ENCODE results near the gene PTPRN2.
A peak's percentile ranks its signal among the peaks of the same experiment; 100 is the strongest.

Gene PTPRN2

GRCh38 chr7:157922576-157922975, 665.0 kb downstream of the PTPRN2 start:
- Histone ChIP-seq H3K79me1 (ENCODE audit: low read depth, low read length) (no peaks in the 10 kb centered on the region), H3K4me3 (ENCODE audit: low read length in 2 of 2) (no peak overlapping the region), H3K14ac (ENCODE audit: low read length) (no peak overlapping the region), H2BK12ac (ENCODE audit: low read length) (no peak overlapping the region), H2BK120ac (ENCODE audit: low read depth, low read length) (no peak overlapping the region), H2BK5ac (ENCODE audit: low read length) (no peak overlapping the region), H3K9me3 (replicated peaks in 1 of 2; ENCODE audit: control insufficient read depth in 2 of 2, insufficient read depth in 1 of 2, low read depth in 1 of 2, low read length in 2 of 2) (peaks cover 0 to 3% of the 10 kb centered on the region in 2 donors), H3K18ac (ENCODE audit: low read length) (no peak overlapping the region), H3K27ac (replicated peaks; ENCODE audit: low read length) (no peak overlapping the region), H3K36me3 (replicated peaks in 1 of 2; ENCODE audit: control insufficient read depth in 2 of 2, insufficient read depth in 2 of 2, low read length in 2 of 2) (no peaks in the 10 kb centered on the region), H2AFZ (ENCODE audit: low read length) (no peak overlapping the region), H3K27me3 (ENCODE audit: control insufficient read depth in 3 of 3, insufficient read depth in 3 of 3, low read depth in 1 of 3, low read length in 3 of 3) (peaks cover 0 to 4% (median 2%) of the 10 kb centered on the region in 3 experiments), H3K9ac (ENCODE audit: low read depth, low read length, poor library complexity) (no peak overlapping the region), H4K91ac (ENCODE audit: low read depth, low read length, poor library complexity) (no peak overlapping the region), H2BK15ac (ENCODE audit: low read length) (no peak overlapping the region), H3K4me1 (ENCODE audit: control insufficient read depth in 2 of 2, insufficient read depth in 1 of 2, low read depth in 1 of 2, low read length in 2 of 2) (no peaks in the 10 kb centered on the region), H2AK5ac (ENCODE audit: low read depth, low read length) (no peak overlapping the region), H4K8ac (ENCODE audit: low read depth, low read length) (no peak overlapping the region), H3K4me2 (ENCODE audit: insufficient read depth, low read length, poor library complexity, severe bottlenecking) (no peak overlapping the region), H3K23ac (ENCODE audit: low read depth, low read length, poor library complexity) (no peak overlapping the region), H3K4ac (ENCODE audit: low read length) (no peak overlapping the region)
- WGBS, 2 donors (ENCODE audit: extremely low coverage in 2 of 2, insufficient read length in 2 of 2, insufficient replicate concordance in 1 of 2) = no CpG with 5 or more reads among the region's 8 CpGs
- no peak for DNase-seq (ENCODE audit: low spot score)

DNA sequence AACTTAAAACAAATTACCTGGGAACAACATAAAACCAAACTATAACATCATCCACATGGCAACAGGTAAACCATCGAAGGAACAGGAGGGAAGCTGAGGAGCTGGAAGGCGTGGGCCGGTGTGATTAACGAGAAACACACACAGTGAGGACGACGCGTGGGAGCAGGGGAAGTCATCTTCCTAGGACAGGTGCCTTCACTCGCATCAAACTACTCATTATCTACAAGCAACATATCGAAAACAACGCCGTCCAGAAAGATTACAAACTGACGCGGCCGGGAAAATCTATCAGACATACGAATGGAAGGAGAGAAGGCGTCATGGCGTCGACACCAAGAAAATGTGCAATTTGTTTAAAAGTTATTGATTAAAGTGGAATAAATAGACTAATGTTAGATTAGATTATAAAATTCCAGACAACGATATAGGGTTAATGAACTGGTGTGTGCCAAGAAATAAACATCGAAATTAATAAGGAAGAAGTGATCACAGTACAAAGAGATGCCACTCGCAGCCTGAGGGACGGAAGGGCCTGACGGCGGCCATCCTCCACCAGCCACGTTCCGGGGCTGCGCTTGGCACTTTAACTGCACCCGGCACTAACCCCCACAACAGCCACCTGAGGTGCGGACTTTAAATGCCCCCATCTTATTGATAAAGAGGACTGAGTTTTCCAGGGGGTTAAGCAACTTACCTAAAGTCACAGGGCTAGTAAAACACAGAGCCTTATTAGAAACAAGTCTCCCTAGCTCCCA, 669.1 kb downstream of the PTPRN2 start:
- Histone ChIP-seq H3K23ac (ENCODE audit: low read depth, low read length, poor library complexity) (no peak overlapping the region), H2BK5ac (ENCODE audit: low read length) (no peak overlapping the region), H3K4me1 (ENCODE audit: control insufficient read depth in 2 of 2, insufficient read depth in 1 of 2, low read depth in 1 of 2, low read length in 2 of 2) (no peaks in the 10 kb centered on the region), H2AK5ac (ENCODE audit: low read depth, low read length) (no peak overlapping the region), H3K4me2 (ENCODE audit: insufficient read depth, low read length, poor library complexity, severe bottlenecking) (no peak overlapping the region), H2BK15ac (ENCODE audit: low read length) (no peak overlapping the region), H3K14ac (ENCODE audit: low read length) (no peak overlapping the region), H2BK120ac (ENCODE audit: low read depth, low read length) (no peak overlapping the region), H3K4ac (ENCODE audit: low read length) (no peak overlapping the region), H4K8ac (ENCODE audit: low read depth, low read length) (no peak overlapping the region), H3K79me1 (ENCODE audit: low read depth, low read length) (no peaks in the 10 kb centered on the region), H2BK12ac (ENCODE audit: low read length) (no peak overlapping the region), H3K18ac (ENCODE audit: low read length) (no peak overlapping the region), H3K27me3 (ENCODE audit: control insufficient read depth in 3 of 3, insufficient read depth in 3 of 3, low read depth in 1 of 3, low read length in 3 of 3) (peaks cover 0 to 2% (median 0%) of the 10 kb centered on the region in 3 experiments), H3K36me3 (replicated peaks in 1 of 2; ENCODE audit: control insufficient read depth in 2 of 2, insufficient read depth in 2 of 2, low read length in 2 of 2) (no peaks in the 10 kb centered on the region), H2AFZ (ENCODE audit: low read length) (no peak overlapping the region), H3K4me3 (ENCODE audit: low read length in 2 of 2) (no peak overlapping the region), H3K9ac (ENCODE audit: low read depth, low read length, poor library complexity) (no peak overlapping the region), H3K27ac (replicated peaks; ENCODE audit: low read length) (no peak overlapping the region), H4K91ac (ENCODE audit: low read depth, low read length, poor library complexity) (no peak overlapping the region), H3K9me3 (replicated peaks in 1 of 2; ENCODE audit: control insufficient read depth in 2 of 2, insufficient read depth in 1 of 2, low read depth in 1 of 2, low read length in 2 of 2) (peaks cover 5 to 6% of the 10 kb centered on the region in 2 donors)
- WGBS, 2 donors (ENCODE audit: extremely low coverage in 2 of 2, insufficient read length in 2 of 2, insufficient replicate concordance in 1 of 2) = 100% methylated on average over 1 of the region's 29 CpGs; no CpG with 5 or more reads in 1 of the 2 donors
- no peak for DNase-seq (ENCODE audit: low spot score)

GRCh38 chr7:157916946-157917640, 670.5 kb downstream of the PTPRN2 start:
- no peaks in the 10 kb centered on the region for H3K36me3 ChIP-seq (replicated peaks in 1 of 2; ENCODE audit: control insufficient read depth in 2 of 2, insufficient read depth in 2 of 2, low read length in 2 of 2)
- no peaks in the 10 kb centered on the region for H3K4me1 ChIP-seq (ENCODE audit: control insufficient read depth in 2 of 2, insufficient read depth in 1 of 2, low read depth in 1 of 2, low read length in 2 of 2)
- H3K4me3 ChIP-seq (ENCODE audit: low read length in 2 of 2) = no peak overlapping the region
- no peak overlapping the region for H3K4me2 ChIP-seq (ENCODE audit: insufficient read depth, low read length, poor library complexity, severe bottlenecking)
- no peak overlapping the region for H3K9ac ChIP-seq (ENCODE audit: low read depth, low read length, poor library complexity)
- H2BK12ac ChIP-seq (ENCODE audit: low read length) = no peak overlapping the region
- H3K27me3 ChIP-seq (ENCODE audit: control insufficient read depth in 3 of 3, insufficient read depth in 3 of 3, low read depth in 1 of 3, low read length in 3 of 3) = peaks cover 0 to 2% (median 0%) of the 10 kb centered on the region in 3 experiments
- H3K9me3 ChIP-seq (replicated peaks in 1 of 2; ENCODE audit: control insufficient read depth in 2 of 2, insufficient read depth in 1 of 2, low read depth in 1 of 2, low read length in 2 of 2) = peaks cover 5 to 6% of the 10 kb centered on the region in 2 donors
- H4K91ac ChIP-seq (ENCODE audit: low read depth, low read length, poor library complexity) = no peak overlapping the region
- H2AK5ac ChIP-seq (ENCODE audit: low read depth, low read length) = no peak overlapping the region
- H4K8ac ChIP-seq (ENCODE audit: low read depth, low read length) = no peak overlapping the region
- no peak overlapping the region for H3K14ac ChIP-seq (ENCODE audit: low read length)
- H2BK120ac ChIP-seq (ENCODE audit: low read depth, low read length) = no peak overlapping the region
- H2BK15ac ChIP-seq (ENCODE audit: low read length) = no peak overlapping the region
- no peak overlapping the region for H3K23ac ChIP-seq (ENCODE audit: low read depth, low read length, poor library complexity)
- no CpG with 5 or more reads among the region's 23 CpGs for WGBS, 2 donors (ENCODE audit: extremely low coverage in 2 of 2, insufficient read length in 2 of 2, insufficient replicate concordance in 1 of 2)
- H3K79me1 ChIP-seq (ENCODE audit: low read depth, low read length) = no peaks in the 10 kb centered on the region
- no peak overlapping the region for H2AFZ ChIP-seq (ENCODE audit: low read length)
- no peak overlapping the region for H3K4ac ChIP-seq (ENCODE audit: low read length)
- no peak overlapping the region for H3K27ac ChIP-seq (replicated peaks; ENCODE audit: low read length)
- no peak overlapping the region for H2BK5ac ChIP-seq (ENCODE audit: low read length)
- H3K18ac ChIP-seq (ENCODE audit: low read length) = no peak overlapping the region
- no peak for DNase-seq (ENCODE audit: low spot score)

DNA sequence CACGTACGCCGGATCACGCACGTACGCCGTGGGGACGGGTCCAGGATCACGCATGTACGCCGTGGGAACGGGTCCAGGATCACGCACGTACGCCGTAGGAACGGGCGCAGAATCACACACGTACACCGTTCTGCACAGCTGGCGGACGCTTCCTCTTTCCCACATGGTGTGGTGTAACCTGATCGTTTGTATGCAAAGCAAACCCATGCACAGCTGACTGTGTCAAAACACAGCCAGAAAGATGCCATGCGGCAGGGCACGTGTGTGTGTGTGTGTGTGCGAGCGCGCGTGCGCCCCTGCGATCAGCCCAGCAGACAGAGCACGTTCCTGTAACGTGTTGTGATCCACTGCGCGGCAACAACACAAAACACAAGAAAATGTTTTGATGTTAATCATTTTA, 677.2 kb downstream of the PTPRN2 start:
- H3K27ac ChIP-seq (replicated peaks; ENCODE audit: low read length) = no peak overlapping the region
- peak overlapping the region in 1 of 2 donors; percentile 7 for H3K4me3 ChIP-seq (ENCODE audit: low read length in 2 of 2)
- H2BK120ac ChIP-seq (ENCODE audit: low read depth, low read length) = no peak overlapping the region
- H3K27me3 ChIP-seq (ENCODE audit: control insufficient read depth in 3 of 3, insufficient read depth in 3 of 3, low read depth in 1 of 3, low read length in 3 of 3) = no peaks in the 10 kb centered on the region
- WGBS, 2 donors (ENCODE audit: extremely low coverage in 2 of 2, insufficient read length in 2 of 2, insufficient replicate concordance in 1 of 2) = no CpG with 5 or more reads among the region's 35 CpGs
- H2AK5ac ChIP-seq (ENCODE audit: low read depth, low read length) = no peak overlapping the region
- H2BK15ac ChIP-seq (ENCODE audit: low read length) = peak overlapping the region; percentile 35
- peaks cover 0 to 3% of the 10 kb centered on the region in 2 donors for H3K4me1 ChIP-seq (ENCODE audit: control insufficient read depth in 2 of 2, insufficient read depth in 1 of 2, low read depth in 1 of 2, low read length in 2 of 2)
- no peak overlapping the region for H2BK5ac ChIP-seq (ENCODE audit: low read length)
- no peak overlapping the region for H2AFZ ChIP-seq (ENCODE audit: low read length)
- H3K23ac ChIP-seq (ENCODE audit: low read depth, low read length, poor library complexity) = peak overlapping the region; percentile 68
- peak overlapping the region; percentile 70 for H3K18ac ChIP-seq (ENCODE audit: low read length)
- no peak for DNase-seq (ENCODE audit: low spot score)
- no peak overlapping the region for H4K91ac ChIP-seq (ENCODE audit: low read depth, low read length, poor library complexity)
- H3K14ac ChIP-seq (ENCODE audit: low read length) = no peak overlapping the region
- H3K4ac ChIP-seq (ENCODE audit: low read length) = no peak overlapping the region
- H3K9me3 ChIP-seq (replicated peaks in 1 of 2; ENCODE audit: control insufficient read depth in 2 of 2, insufficient read depth in 1 of 2, low read depth in 1 of 2, low read length in 2 of 2) = peaks cover 6 to 10% of the 10 kb centered on the region in 2 donors
- no peak overlapping the region for H2BK12ac ChIP-seq (ENCODE audit: low read length)
- H3K9ac ChIP-seq (ENCODE audit: low read depth, low read length, poor library complexity) = peak overlapping the region; percentile 72
- no peaks in the 10 kb centered on the region for H3K79me1 ChIP-seq (ENCODE audit: low read depth, low read length)
- H3K36me3 ChIP-seq (replicated peaks in 1 of 2; ENCODE audit: control insufficient read depth in 2 of 2, insufficient read depth in 2 of 2, low read length in 2 of 2) = no peaks in the 10 kb centered on the region
- no peak overlapping the region for H3K4me2 ChIP-seq (ENCODE audit: insufficient read depth, low read length, poor library complexity, severe bottlenecking)
- no peak overlapping the region for H4K8ac ChIP-seq (ENCODE audit: low read depth, low read length)
